K562 (cell line): Measurements from ENCODE around the gene NET1. TPM values are rescaled to one million over a fixed set of nuclear protein-coding genes. Genes with fewer than 3 reads are reported as not detected.

ENCODE experiments used
- BHLHE40 ChIP-seq: IDR thresholded peaks from 2 replicates; pipeline ENCODE4 v1.6.1; 2011; ENCODE audit warnings: low read length, improper control_type of control experiment
- CTBP1 ChIP-seq: fragments of 450-650 bp; IDR thresholded peaks from 2 replicates; pipeline ENCODE4 v1.6.1; 2016; ENCODE audit warnings: borderline replicate concordance
- FOXM1 ChIP-seq, 2 experiments: fragments of 450-650 bp in 1 of 2; sonication (generic) in 1 of 2; formaldehyde crosslinking in 1 of 2; IDR thresholded peaks; 2 replicates each; pipeline versions ENCODE4 v1.6.1 to v1.9.0; 2017 to 2022; ENCODE audit warnings: low read depth in 2 of 2, mild to moderate bottlenecking in 2 of 2, missing genetic modification reagents in 1 of 2, moderate library complexity in 1 of 2
- HDAC6 ChIP-seq: IDR thresholded peaks from 2 replicates; pipeline ENCODE4 v1.6.1; 2012; ENCODE audit warnings: low read depth, mild to moderate bottlenecking, control low read depth, inconsistent platforms, low read length, moderate library complexity
- HDGF ChIP-seq: fragments of 450-650 bp; IDR thresholded peaks from 2 replicates; pipeline ENCODE4 v1.6.1; 2016
- ILK ChIP-seq: fragments of 450-650 bp; IDR thresholded peaks from 2 replicates; pipeline ENCODE4 v1.6.1; 2016; ENCODE audit warnings: missing genetic modification characterization, low read depth, mild to moderate bottlenecking, missing compliant biosample characterization, moderate library complexity, borderline replicate concordance
- MTA2 ChIP-seq: fragments of 450-650 bp; IDR thresholded peaks from 2 replicates; pipeline ENCODE4 v1.6.1; 2016; ENCODE audit warnings: low read depth
- NEUROD1 ChIP-seq: fragments of 150-350 bp; IDR thresholded peaks from 2 replicates; pipeline ENCODE4 v1.6.1; 2014; ENCODE audit warnings: borderline replicate concordance, low read length, low read depth; ENCODE audit not compliant: partially characterized antibody
- NR4A1 ChIP-seq, 2 experiments: fragments of 250-450 bp in 1 of 2; fragments of 450-650 bp in 1 of 2; sonication (Bioruptor Pico) in 1 of 2; IDR thresholded peaks; 2 replicates each; pipeline versions ENCODE4 v1.4.0 to v1.6.1; 2016 to 2020; ENCODE audit warnings: mild to moderate bottlenecking in 2 of 2, missing compliant biosample characterization in 1 of 2, missing genetic modification characterization in 1 of 2, moderate library complexity in 1 of 2
- NRF1 ChIP-seq, 2 experiments: fragments of 450-650 bp; IDR thresholded peaks in 1 of 2; conservative IDR thresholded peaks in 1 of 2; 2 replicates each; pipeline ENCODE4 v1.6.1; 2014; ENCODE audit warnings: mild to moderate bottlenecking in 2 of 2
- RB1 ChIP-seq: fragments of 450-650 bp; IDR thresholded peaks from 2 replicates; pipeline ENCODE4 v1.6.1; 2017; ENCODE audit warnings: low read depth, mild to moderate bottlenecking
- RBM22 ChIP-seq: fragments of 200-400 bp; formaldehyde crosslinking; IDR thresholded peaks from 2 replicates; pipeline ENCODE4 v1.6.1; 2018; ENCODE audit warnings: low read length, low read depth; ENCODE audit not compliant: poor library complexity, severe bottlenecking
- SRSF9 ChIP-seq: fragments of 200-400 bp; formaldehyde crosslinking; IDR thresholded peaks from 2 replicates; pipeline ENCODE4 v1.6.1; 2017; ENCODE audit warnings: low read depth, low read length, borderline replicate concordance
- TBP ChIP-seq: optimal IDR thresholded peaks from 2 replicates; pipeline ENCODE3; 2011; ENCODE audit warnings: low read depth, low read length, improper control_type of control experiment
- TRIM24 ChIP-seq, 2 experiments: fragments of 450-650 bp; IDR thresholded peaks; 2 replicates each; pipeline ENCODE4 v1.6.1; 2016
- XRCC4 ChIP-seq: IDR thresholded peaks from one replicate; pipeline ENCODE4 v1.6.1; 2011; ENCODE audit not compliant: insufficient read depth, insufficient read length; ENCODE audit errors: extremely low read depth
- ZNF165 ChIP-seq: fragments of 250-450 bp; sonication (Bioruptor Pico); IDR thresholded peaks from 2 replicates; pipeline ENCODE4 v1.4.0; 2020; ENCODE audit warnings: borderline replicate concordance
- ZNF584 ChIP-seq: fragments of 200-800 bp; sonication (Bioruptor generic); IDR thresholded peaks from 2 replicates; pipeline ENCODE4 v1.6.1; 2016; ENCODE audit warnings: low read depth, mild to moderate bottlenecking, missing genetic modification characterization, missing compliant biosample characterization
- ZSCAN29 ChIP-seq: fragments of 450-650 bp; IDR thresholded peaks from 2 replicates; pipeline ENCODE4 v1.6.1; 2017
- polyA plus RNA-seq, 8 experiments: library from polyadenylated mRNA; depleted of rRNA in 4 of 8; stranded (reverse) in 5 of 8; unstranded in 3 of 8; fragments of >200 nt; fragmentation: Nextera tagmentation in 2 of 8; fragmentation: Illumina TruSeq in 1 of 8; extraction: Ambion mirVana in 2 of 8; extraction: Trizol in 1 of 8; gene quantifications; 2 replicates each; pipeline versions ENCODE4 v1.2.1 to v1.2.3, GENCODE V29; 2011 to 2014; ENCODE audit warnings: inconsistent platforms in 1 of 8, missing spikeins in 1 of 8
- total RNA-seq, 7 experiments: library from RNA; depleted of rRNA in 6 of 7; stranded (reverse); fragments of >200 nt in 6 of 7; fragmentation: Illumina TruSeq in 2 of 7; extraction: Trizol in 2 of 7; gene quantifications; 2 replicates each; pipeline versions ENCODE4 v1.2.1 to v1.2.3, GENCODE V29; 2011 to 2021; ENCODE audit warnings: low replicate concordance in 1 of 7
- TF ChIP-seq, protein P1 (sequence below): fragments of 250-450 bp; sonication (Bioruptor Pico); IDR thresholded peaks from 2 replicates; pipeline ENCODE4 v1.8.0; 2021; ENCODE audit warnings: moderate library complexity, mild to moderate bottlenecking, inconsistent platforms
- TF ChIP-seq, protein P2 (sequence below), 2 experiments: fragments of 450-650 bp in 1 of 2; IDR thresholded peaks; 2 replicates each; pipeline ENCODE4 v1.6.1; 2011 to 2017; ENCODE audit warnings: low read depth in 2 of 2, antibody characterized with exemption in 1 of 2, borderline replicate concordance in 1 of 2, low read length in 1 of 2, mild to moderate bottlenecking in 1 of 2, mixed read lengths in 1 of 2; ENCODE audit not compliant: control insufficient read depth in 1 of 2
- TF ChIP-seq, protein P3 (sequence below): fragments of 250-450 bp; sonication (Bioruptor Pico); IDR thresholded peaks from 2 replicates; pipeline ENCODE4 v1.5.0; 2021; ENCODE audit warnings: mild to moderate bottlenecking, moderate library complexity

The NET1 gene
- total and polyA plus RNA-seq, 9 of the 15 experiments (the other 6 are each of a cell fraction or from before 2014, with no cell fraction given): 47.4 to 258 (median 106) TPM

DNA sequence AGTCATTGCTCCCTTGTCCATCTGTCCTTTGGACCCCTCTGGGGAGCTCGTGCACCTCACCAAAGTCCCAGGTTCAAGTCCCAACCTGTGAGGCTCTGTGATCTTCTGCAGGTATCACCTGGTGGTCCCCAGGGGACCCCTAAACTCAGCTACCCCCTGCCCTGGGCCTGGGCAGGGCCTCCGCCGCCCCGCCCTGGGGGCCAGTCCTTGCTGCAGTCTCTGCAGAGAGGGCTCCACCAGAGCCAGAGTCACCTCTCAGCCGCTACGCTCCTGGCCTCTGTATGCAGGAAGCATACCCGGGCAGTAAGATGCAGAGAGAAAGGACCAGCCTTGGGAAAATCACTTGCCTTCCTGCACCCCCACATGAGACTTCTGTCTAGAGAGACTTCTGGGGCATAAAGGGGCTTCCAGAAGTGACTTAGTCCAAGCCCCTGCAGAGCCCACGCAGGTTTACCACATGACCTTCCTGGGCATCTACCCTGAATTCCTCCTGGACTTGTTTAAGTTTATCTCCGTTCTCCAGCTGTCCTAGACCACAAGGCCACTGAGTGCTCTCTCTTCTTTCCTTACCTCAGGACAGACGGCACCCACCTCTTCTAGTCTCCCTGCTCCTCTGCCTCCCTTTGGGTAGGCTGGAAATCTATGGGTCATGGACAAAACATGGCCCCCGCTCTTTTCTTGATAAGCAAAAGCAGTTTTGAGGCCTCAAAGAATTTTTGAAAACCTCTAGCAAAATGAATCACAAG is 65.8 kb downstream of the NET1 start (continued):
- TF ChIP-seq RBM22: no peak
- peak; percentile 73 for TF ChIP-seq MTA2
- TF ChIP-seq NRF1 (conservative IDR thresholded peaks at IDR 0.05 in 1 of 2, IDR thresholded peaks at IDR 0.05 in 1 of 2): peak; percentile 31; a peak in 1 of 4 replicates
- TF ChIP-seq, protein P1, sequence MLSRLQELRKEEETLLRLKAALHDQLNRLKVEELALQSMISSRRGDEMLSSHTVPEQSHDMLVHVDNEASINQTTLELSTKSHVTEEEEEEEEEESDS (CRISPR knock-in tag): no peak
- TF ChIP-seq FOXM1 (IDR thresholded peaks at IDR 0.05; ENCODE audit: low read depth): no peak
- TF ChIP-seq FOXM1 (CRISPR knock-in tag; IDR thresholded peaks at IDR 0.05; ENCODE audit: low read depth): no peak
- TF ChIP-seq HDGF: no peak
- TF ChIP-seq ILK (tag): no peak
- no peak for TF ChIP-seq HDAC6
- peak; percentile 27 for TF ChIP-seq NEUROD1
- no peak for TF ChIP-seq SRSF9
- TF ChIP-seq TBP: peak; percentile 57
- TF ChIP-seq ZNF165 (CRISPR knock-in tag): no peak
- no peak for TF ChIP-seq XRCC4
- no peak; a peak in 1 of 4 replicates for TF ChIP-seq TRIM24 (IDR thresholded peaks at IDR 0.05)
- TF ChIP-seq, protein P2, sequence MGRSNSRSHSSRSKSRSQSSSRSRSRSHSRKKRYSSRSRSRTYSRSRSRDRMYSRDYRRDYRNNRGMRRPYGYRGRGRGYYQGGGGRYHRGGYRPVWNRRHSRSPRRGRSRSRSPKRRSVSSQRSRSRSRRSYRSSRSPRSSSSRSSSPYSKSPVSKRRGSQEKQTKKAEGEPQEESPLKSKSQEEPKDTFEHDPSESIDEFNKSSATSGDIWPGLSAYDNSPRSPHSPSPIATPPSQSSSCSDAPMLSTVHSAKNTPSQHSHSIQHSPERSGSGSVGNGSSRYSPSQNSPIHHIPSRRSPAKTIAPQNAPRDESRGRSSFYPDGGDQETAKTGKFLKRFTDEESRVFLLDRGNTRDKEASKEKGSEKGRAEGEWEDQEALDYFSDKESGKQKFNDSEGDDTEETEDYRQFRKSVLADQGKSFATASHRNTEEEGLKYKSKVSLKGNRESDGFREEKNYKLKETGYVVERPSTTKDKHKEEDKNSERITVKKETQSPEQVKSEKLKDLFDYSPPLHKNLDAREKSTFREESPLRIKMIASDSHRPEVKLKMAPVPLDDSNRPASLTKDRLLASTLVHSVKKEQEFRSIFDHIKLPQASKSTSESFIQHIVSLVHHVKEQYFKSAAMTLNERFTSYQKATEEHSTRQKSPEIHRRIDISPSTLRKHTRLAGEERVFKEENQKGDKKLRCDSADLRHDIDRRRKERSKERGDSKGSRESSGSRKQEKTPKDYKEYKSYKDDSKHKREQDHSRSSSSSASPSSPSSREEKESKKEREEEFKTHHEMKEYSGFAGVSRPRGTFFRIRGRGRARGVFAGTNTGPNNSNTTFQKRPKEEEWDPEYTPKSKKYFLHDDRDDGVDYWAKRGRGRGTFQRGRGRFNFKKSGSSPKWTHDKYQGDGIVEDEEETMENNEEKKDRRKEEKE (IDR thresholded peaks at IDR 0.05; ENCODE audit: borderline replicate concordance in 1 of 2, control insufficient read depth in 1 of 2, low read depth in 2 of 2, low read length in 1 of 2): no peak
- TF ChIP-seq CTBP1: no peak
- TF ChIP-seq, protein P3, sequence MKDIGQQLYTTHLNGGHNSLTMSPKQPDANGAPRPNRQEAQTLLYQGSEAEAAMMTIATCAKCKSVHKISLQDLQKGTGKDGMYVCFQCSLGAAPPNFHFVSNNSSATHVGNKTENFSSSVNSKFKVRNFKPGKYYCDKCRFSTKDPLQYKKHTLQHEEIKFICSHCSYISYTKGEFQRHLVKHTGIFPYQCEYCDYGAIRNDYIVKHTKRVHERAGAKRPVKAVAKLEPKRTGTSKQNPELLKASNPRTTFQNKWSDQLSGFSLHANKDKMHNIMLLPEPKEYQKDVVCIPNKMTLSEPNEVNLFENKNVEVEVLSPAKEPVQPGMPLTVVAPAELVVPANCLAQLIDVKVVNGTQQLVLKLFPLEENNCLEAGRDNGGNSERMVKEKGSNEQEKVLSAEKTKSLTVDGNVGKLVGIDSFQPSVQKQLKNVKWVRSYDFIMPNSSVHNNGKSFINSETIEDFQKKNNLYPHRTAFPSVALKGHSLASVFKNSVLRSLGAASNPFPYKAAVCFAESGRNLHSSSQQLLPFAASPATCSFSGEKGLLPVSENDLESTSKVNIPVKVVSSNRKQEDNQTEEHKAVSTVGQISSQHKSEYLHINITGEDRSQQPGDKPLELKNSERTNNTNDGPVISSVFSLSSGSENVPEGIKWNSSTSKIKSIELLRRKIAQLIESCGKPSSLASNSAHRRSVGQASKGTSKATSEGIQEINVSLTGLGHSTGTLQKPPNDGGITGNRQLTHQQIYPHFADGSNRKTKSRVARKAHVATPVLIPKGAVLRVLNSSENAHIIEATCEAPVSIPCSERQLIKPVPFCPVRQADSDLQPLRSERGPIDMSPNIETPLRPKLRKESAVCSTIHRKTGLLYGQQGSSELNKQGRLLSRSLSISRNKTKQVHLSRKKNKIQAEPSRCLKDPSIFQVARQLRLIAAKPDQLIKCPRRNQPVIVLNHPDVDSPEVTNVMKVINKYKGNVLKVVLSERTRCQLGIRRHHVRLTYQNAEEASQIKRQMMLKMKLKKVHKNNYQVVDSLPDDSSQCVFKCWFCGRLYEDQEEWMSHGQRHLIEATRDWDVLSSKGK (CRISPR knock-in tag): no peak
- TF ChIP-seq ZNF584 (CRISPR knock-in tag): no peak
- TF ChIP-seq BHLHE40: no peak
- no peak for TF ChIP-seq ZSCAN29
- no peak for TF ChIP-seq RB1
- no peak for TF ChIP-seq NR4A1 (CRISPR knock-in tag; IDR thresholded peaks at IDR 0.05)
- TF ChIP-seq NR4A1 (tag; IDR thresholded peaks at IDR 0.05): no peak
